ENCODE data around the gene GALM.
"Not testable (repeated sequence)": the region's sequence is repeated elsewhere in the genome, so short reads cannot be mapped to it uniquely, and the experiment has no call there.

The GALM gene

GRCh38 chr2:38636069-38636468, 29.8 kb upstream of the GALM start:
- H3K9me3 ChIP-seq (ENCODE audit: control insufficient read depth, low read length), result no peaks in the 10 kb centered on the region
- no peak overlapping the region for H3K4me3 ChIP-seq (ENCODE audit: low read depth, low read length)
- no peak overlapping the region for H3K9ac ChIP-seq
- TF ChIP-seq CTCF (IDR thresholded peaks at IDR 0.05), result no peak
- no peaks in the 10 kb centered on the region for H3K36me3 ChIP-seq (ENCODE audit: control insufficient read depth, insufficient read depth, low read length)
- H3K79me2 ChIP-seq, result no peaks in the 10 kb centered on the region
- H3K27ac ChIP-seq, result no peak overlapping the region
- H3K4me1 ChIP-seq, result peaks cover 11% of the 10 kb centered on the region
- no peaks in the 10 kb centered on the region for H3K27me3 ChIP-seq (ENCODE audit: control insufficient read depth, insufficient read depth, low read length)
- H2AFZ ChIP-seq, result no peak overlapping the region
- no peak overlapping the region for H3K4me2 ChIP-seq (ENCODE audit: low read length)

- not testable (repeated sequence) for H3K4me3 ChIP-seq (ENCODE audit: low read depth, low read length); H2AFZ ChIP-seq; H3K4me2 ChIP-seq (ENCODE audit: low read length)
These were observed 23.4 kb upstream of the GALM start for GRCh38 chr2:38642373-38643017.

GRCh38 chr2:38643021-38643671, 22.8 kb upstream of the GALM start:
- no peak overlapping the region for H3K4me3 ChIP-seq (ENCODE audit: low read depth, low read length)
- H3K36me3 ChIP-seq (ENCODE audit: control insufficient read depth, insufficient read depth, low read length), result no peaks in the 10 kb centered on the region
- H2AFZ ChIP-seq, result no peak overlapping the region
- no peaks in the 10 kb centered on the region for H3K9me3 ChIP-seq (ENCODE audit: control insufficient read depth, low read length)
- no peaks in the 10 kb centered on the region for H3K27me3 ChIP-seq (ENCODE audit: control insufficient read depth, insufficient read depth, low read length)
- H3K27ac ChIP-seq, result no peak overlapping the region
- H3K4me2 ChIP-seq (ENCODE audit: low read length), result no peak overlapping the region
- no peaks in the 10 kb centered on the region for H3K4me1 ChIP-seq
- H3K9ac ChIP-seq, result no peak overlapping the region
- no peak for TF ChIP-seq CTCF (IDR thresholded peaks at IDR 0.05)
- no peaks in the 10 kb centered on the region for H3K79me2 ChIP-seq

More at GRCh38 chr2:38642373-38643017, 23.4 kb upstream of the GALM start:
- H3K9me3 ChIP-seq (ENCODE audit: control insufficient read depth, low read length); H3K79me2 ChIP-seq; H3K36me3 ChIP-seq (ENCODE audit: control insufficient read depth, insufficient read depth, low read length); H3K4me1 ChIP-seq; H3K27me3 ChIP-seq (ENCODE audit: control insufficient read depth, insufficient read depth, low read length); H3K9ac ChIP-seq; H3K27ac ChIP-seq: not testable (repeated sequence)

GRCh38 chr2:38643683-38644511, 22.0 kb upstream of the GALM start:
- H3K4me1 ChIP-seq; H3K36me3 ChIP-seq (ENCODE audit: control insufficient read depth, insufficient read depth, low read length); H3K9ac ChIP-seq; H3K9me3 ChIP-seq (ENCODE audit: control insufficient read depth, low read length); H2AFZ ChIP-seq; H3K4me2 ChIP-seq (ENCODE audit: low read length); H3K27me3 ChIP-seq (ENCODE audit: control insufficient read depth, insufficient read depth, low read length); H3K79me2 ChIP-seq; H3K4me3 ChIP-seq (ENCODE audit: low read depth, low read length); H3K27ac ChIP-seq: not testable (repeated sequence)

GRCh38 chr2:38648107-38648761, 17.7 kb upstream of the GALM start:
- H3K79me2 ChIP-seq, result no peaks in the 10 kb centered on the region
- no peak overlapping the region for H2AFZ ChIP-seq
- peaks cover 6% of the 10 kb centered on the region for H3K4me1 ChIP-seq
- H3K4me2 ChIP-seq (ENCODE audit: low read length), result peak overlapping the region; percentile 42
- no peak overlapping the region for H3K27ac ChIP-seq
- H3K27me3 ChIP-seq (ENCODE audit: control insufficient read depth, insufficient read depth, low read length), result no peaks in the 10 kb centered on the region
- H3K36me3 ChIP-seq (ENCODE audit: control insufficient read depth, insufficient read depth, low read length), result no peaks in the 10 kb centered on the region
- no peak overlapping the region for H3K9ac ChIP-seq
- no peak for TF ChIP-seq CTCF (IDR thresholded peaks at IDR 0.05)
- no peaks in the 10 kb centered on the region for H3K9me3 ChIP-seq (ENCODE audit: control insufficient read depth, low read length)
- no peak overlapping the region for H3K4me3 ChIP-seq (ENCODE audit: low read depth, low read length)

All from parathyroid adenoma (tissue), 2 donors.